Heart left ventricle (tissue), 13 donors: Measurements from ENCODE around the gene IFNGR1.

Source experiments
- CTCF ChIP-seq, 12 donors: fragments of 200-600 bp; sonication (generic) in 4 of 12; IDR thresholded peaks; one replicate each; pipeline versions ENCODE4 v1.5.0 to v1.8.0; 2018 to 2022; ENCODE audit warnings: antibody characterized with exemption in 12 of 12, mild to moderate bottlenecking in 5 of 12
- POLR2A ChIP-seq, 2 donors: fragments of 450-650 bp; IDR thresholded peaks; one replicate each; pipeline ENCODE4 v1.6.1; 2017; ENCODE audit warnings: antibody characterized with exemption in 2 of 2, mild to moderate bottlenecking in 2 of 2, moderate library complexity in 2 of 2
- donor health status: ischemic (EF 13 %, LVEDD 7.1; RV severe dilation, severe dysfunction).
- donor health status: DM: no; HTN: yes; CAD: no.
- donor health status: DM: no; HTN: no; CAD: no.
- donor health status: ischemic (EF 25% LVEDD 6.9; RV normal size, moderate dysfunction).
- donor health status: ischemic (EF 25% LVEDD 5.7; RV mildly dilated, moderate dysfunction).
- donor health status: ischemic (EF 35%, LVEDD 5.7; RV mildly dilated, moderate dysfunction).
- donor health status: nonischemic (EF 11% LVEDD 7.7; RV severe dilation, severe dysfunction).
- donor health status: DM: yes; HTN: yes; CAD: no.
- donor health status: PGD.
- donor health status: ischemic (EF 29% LVEDD 5.4; RV normal size, mild dysfunction).
- donor health status: nonischemic (EF 23%, LVEDD 6.1; RV moderate dilation, normal function).

GRCh38 chr6:137259349-137259748 lies 40.2 kb upstream of the IFNGR1 start:
- TF ChIP-seq CTCF (IDR thresholded peaks at IDR 0.05) (no peak), POLR2A (IDR thresholded peaks at IDR 0.05) (no peak)
